ENCODE data around the gene LRRC46. TPM values are rescaled to one million over a fixed set of nuclear protein-coding genes. Genes with fewer than 3 reads are reported as not detected.

LRRC46 gene
- total and polyA plus RNA-seq, 2 donors (not counting 1 experiment from before 2014, with no cell fraction given) = 0.69 to 2.4 TPM

GRCh38 chr17:47808036-47808829 is 23.2 kb upstream of the LRRC46 start:
- CTCF ChIA-PET = interaction anchor here (0.7 kb wide), 1 partner anchor 75 kb away, joined by 3 read pairs; the partner anchor contains the start of gene TBX21
- peaks cover 0 to 45% of the 10 kb centered on the region in 2 experiments for H3K36me3 ChIP-seq (replicated peaks in 1 of 2; ENCODE audit: control extremely low read depth in 1 of 2, control insufficient read depth in 1 of 2, extremely low read depth in 1 of 2, insufficient read depth in 2 of 2, low read length in 1 of 2)

More at GRCh38 chr17:47808036-47808829, 23.2 kb upstream of the LRRC46 start:
- DNase-seq = no peak
- H3K79me2 ChIP-seq (ENCODE audit: control insufficient read depth, insufficient read depth, low read length) = no peaks in the 10 kb centered on the region
- Mint-ChIP-seq H3K27ac (no peak overlapping the region), H3K4me3 (no peak overlapping the region), H3K4me1 (no peaks in the 10 kb centered on the region), H3K27me3 (no peaks in the 10 kb centered on the region), H3K9me3 (ENCODE audit: insufficient read depth) (no peaks in the 10 kb centered on the region)
- H2AFZ ChIP-seq (ENCODE audit: insufficient read depth, low read depth, low read length, poor library complexity, severe bottlenecking) = no peak overlapping the region
- H3K4me1 ChIP-seq (ENCODE audit: control insufficient read depth in 2 of 2, insufficient read depth in 2 of 2, low read length in 2 of 2) = no peaks in the 10 kb centered on the region
- WGBS (ENCODE audit: insufficient coverage) = 97% methylated on average over 20 of the region's 20 CpGs
- no peak overlapping the region for H3K9ac ChIP-seq (ENCODE audit: low read length)
- H3K9me3 ChIP-seq (ENCODE audit: control extremely low read depth in 1 of 3, control insufficient read depth in 2 of 3, insufficient read depth in 1 of 3, low read length in 2 of 3) = no peaks in the 10 kb centered on the region
- TF ChIP-seq EZH2 (IDR thresholded peaks at IDR 0.05; ENCODE audit: borderline replicate concordance, insufficient read depth, low read depth, low read length, poor library complexity, severe bottlenecking) (no peak), CTCF (IDR thresholded peaks at IDR 0.05) (no peak)
- H4K20me1 ChIP-seq (ENCODE audit: control insufficient read depth, insufficient read depth, low read length, poor library complexity, severe bottlenecking) = no peaks in the 10 kb centered on the region
- ATAC-seq (ENCODE audit: low read depth) = no peak
- H3K27me3 ChIP-seq (replicated peaks in 1 of 4; ENCODE audit: control extremely low read depth in 1 of 4, control insufficient read depth in 3 of 4, insufficient read depth in 4 of 4, low read length in 3 of 4) = peaks cover 0 to 3% (median 0%) of the 10 kb centered on the region in 4 experiments
- no peak overlapping the region for H3K4me2 ChIP-seq (replicated peaks; ENCODE audit: low read depth, low read length, poor library complexity, severe bottlenecking)
- POLR2A ChIA-PET = no interaction called here
- intact Hi-C loops (cut with micrococcal nuclease) = loop anchor here (10.0 kb wide), 1 partner anchor 113 kb away; the partner anchor contains the start of gene TBKBP1
- H3K27ac ChIP-seq (ENCODE audit: low read length in 2 of 2) = no peak overlapping the region
- no peak overlapping the region for H3K4me3 ChIP-seq (ENCODE audit: control extremely low read depth in 1 of 5, extremely low read depth in 1 of 5, insufficient read depth in 1 of 5, low read depth in 2 of 5, low read length in 4 of 5)
